SK-N-SH (cell line): ENCODE measurements around the gene GATAD2B. TPM values are rescaled to one million over a fixed set of nuclear protein-coding genes. Genes with fewer than 3 reads are reported as not detected.

Experiments
- CTCF ChIA-PET: fragments of 300-600, 350-600 bp; formaldehyde crosslinking; extraction: SDS; loops from one replicate; lab custom pipeline; 2021; lab: Yijun Ruan, JAX
- POLR2A ChIA-PET: fragments of 350-600 bp; sonication (Branson Sonifier 250); formaldehyde crosslinking; extraction: SDS; loops from one replicate; lab custom pipeline; 2020; ENCODE audit warnings: antibody characterized with exemption, inconsistent platforms; lab: Yijun Ruan, JAX
- DNase-seq: peaks from one replicate; pipeline ENCODE4 v3.0.0; 2012
- H2AFZ ChIP-seq: fragments of 200-600 bp; sonication (generic); 2 replicates; pipeline ENCODE4 v1.8.1; 2016; ENCODE audit warnings: antibody characterized with exemption, mild to moderate bottlenecking, low read depth
- H3F3A ChIP-seq: fragments of 200-600 bp; sonication (generic); replicated peaks from 2 replicates; pipeline ENCODE3; 2016; ENCODE audit warnings: antibody characterized with exemption, mild to moderate bottlenecking; ENCODE audit not compliant: insufficient read depth
- H3K27ac ChIP-seq, 2 experiments: fragments of 200-500 bp in 1 of 2; fragments of 200-600 bp in 1 of 2; sonication (Bioruptor generic) in 1 of 2; sonication (generic), shearing (Covaris generic) in 1 of 2; 2 replicates each; pipeline versions ENCODE4 v1.5.1 to v1.6.1; 2014 to 2016; ENCODE audit warnings: low read depth in 2 of 2, inconsistent platforms in 1 of 2, low read length in 1 of 2, mild to moderate bottlenecking in 1 of 2, mixed read lengths in 1 of 2
- H3K27me3 ChIP-seq: fragments of 200-600 bp; sonication (generic), shearing (Covaris generic); 2 replicates; pipeline ENCODE4 v1.6.1; 2016; ENCODE audit warnings: mixed run types; ENCODE audit not compliant: insufficient read depth
- H3K36me3 ChIP-seq, 2 experiments: fragments of 200-500 bp in 1 of 2; fragments of 200-600 bp in 1 of 2; sonication (Bioruptor generic) in 1 of 2; sonication (generic) in 1 of 2; replicated peaks in 1 of 2; 2 replicates each; pipeline versions ENCODE3 to v1.5.1; 2014 to 2016; ENCODE audit warnings: low read length in 1 of 2, mild to moderate bottlenecking in 1 of 2; ENCODE audit not compliant: insufficient read depth in 2 of 2, control insufficient read depth in 1 of 2
- H3K4me1 ChIP-seq, 2 experiments: fragments of 200-500 bp in 1 of 2; fragments of 200-600 bp in 1 of 2; sonication (Bioruptor generic) in 1 of 2; sonication (generic), shearing (Covaris generic) in 1 of 2; 2 replicates each; pipeline versions ENCODE4 v1.5.1 to v1.6.1; 2014 to 2016; ENCODE audit warnings: low read depth in 1 of 2, low read length in 1 of 2, mixed run types in 1 of 2; ENCODE audit not compliant: insufficient read depth in 2 of 2, control insufficient read depth in 1 of 2
- H3K4me2 ChIP-seq: fragments of 200-600 bp; sonication (generic), shearing (Covaris generic); 2 replicates; pipeline ENCODE4 v1.6.1; 2017; ENCODE audit warnings: mixed run types
- H3K4me3 ChIP-seq, 2 experiments: fragments of 200-500 bp in 1 of 2; fragments of 200-600 bp in 1 of 2; sonication (Bioruptor generic) in 1 of 2; sonication (generic), shearing (Covaris generic) in 1 of 2; 2 replicates each; pipeline versions ENCODE4 v1.5.1 to v1.8.1; 2014 to 2016; ENCODE audit warnings: low read depth in 2 of 2, inconsistent platforms in 1 of 2, low read length in 1 of 2, mild to moderate bottlenecking in 1 of 2, mixed read lengths in 1 of 2, moderate library complexity in 1 of 2
- H3K79me2 ChIP-seq: fragments of 200-600 bp; sonication (generic); 2 replicates; pipeline ENCODE4 v1.8.1; 2017; ENCODE audit warnings: mild to moderate bottlenecking; ENCODE audit not compliant: insufficient read depth
- H3K9ac ChIP-seq: fragments of 200-600 bp; sonication (generic); 2 replicates; pipeline ENCODE4 v1.6.1; 2017; ENCODE audit warnings: mixed run types
- H3K9me2 ChIP-seq: fragments of 200-600 bp; sonication (generic); 2 replicates; pipeline ENCODE4 v1.6.1; 2017; ENCODE audit warnings: mixed run types
- H3K9me3 ChIP-seq: fragments of 200-600 bp; sonication (generic); 2 replicates; pipeline ENCODE4 v1.6.1; 2017; ENCODE audit warnings: mixed run types, mild to moderate bottlenecking, moderate library complexity
- H4K20me1 ChIP-seq: fragments of 200-600 bp; sonication (generic); 2 replicates; pipeline ENCODE4 v1.6.1; 2017; ENCODE audit warnings: mild to moderate bottlenecking, mixed run types; ENCODE audit not compliant: insufficient read depth
- ELF1 ChIP-seq: IDR thresholded peaks from 2 replicates; pipeline ENCODE4 v1.4.0; 2012
- FOXM1 ChIP-seq: IDR thresholded peaks from 2 replicates; pipeline ENCODE4 v1.4.0; 2012; ENCODE audit warnings: low read depth, mild to moderate bottlenecking
- MAX ChIP-seq: IDR thresholded peaks from 2 replicates; pipeline ENCODE4 v1.4.0; 2012; ENCODE audit warnings: low read depth
- MXI1 ChIP-seq: IDR thresholded peaks from 2 replicates; pipeline ENCODE4 v1.6.1; 2012; ENCODE audit warnings: mild to moderate bottlenecking, low read depth, low read length, improper control_type of control experiment
- PBX3 ChIP-seq: IDR thresholded peaks from 2 replicates; pipeline ENCODE4; 2012
- POLR2AphosphoS5 ChIP-seq: IDR thresholded peaks from 2 replicates; pipeline ENCODE4 v1.6.1; 2012; ENCODE audit warnings: low read depth, low read length
- RAD21 ChIP-seq: IDR thresholded peaks from 2 replicates; pipeline ENCODE4 v1.6.1; 2012; ENCODE audit warnings: mild to moderate bottlenecking, low read length
- REST ChIP-seq: IDR thresholded peaks from 2 replicates; pipeline ENCODE4 v1.6.1; 2012; ENCODE audit warnings: mild to moderate bottlenecking, low read depth, low read length, moderate library complexity
- RXRA ChIP-seq: IDR thresholded peaks from 2 replicates; pipeline ENCODE4 v1.4.0; 2012; ENCODE audit warnings: low read depth, mild to moderate bottlenecking, borderline replicate concordance
- SIN3A ChIP-seq: IDR thresholded peaks from 2 replicates; pipeline ENCODE4 v1.6.1; 2012; ENCODE audit warnings: low read depth, mild to moderate bottlenecking, low read length, moderate library complexity, borderline replicate concordance
- SMC3 ChIP-seq: IDR thresholded peaks from 2 replicates; pipeline ENCODE4 v1.6.1; 2012; ENCODE audit warnings: low read depth, low read length, improper control_type of control experiment
- USF1 ChIP-seq: IDR thresholded peaks from 2 replicates; pipeline ENCODE4 v1.4.0; 2012; ENCODE audit warnings: low read depth, borderline replicate concordance
- ZBTB33 ChIP-seq: IDR thresholded peaks from 2 replicates; pipeline ENCODE4 v1.4.0; 2012; ENCODE audit warnings: low read depth, borderline replicate concordance
- WGBS: methylation state at CpG from one replicate; pipeline ENCODE4 v1.1.6; 2017; ENCODE audit warnings: low lambda C conversion rate; 5-methylcytosine and 5-hydroxymethylcytosine counted together
- polyA plus RNA-seq, 3 experiments: library from polyadenylated mRNA; depleted of rRNA; stranded (reverse); fragments of >200 nt; gene quantifications; 2 replicates each; pipeline ENCODE4 v1.2.3, GENCODE V29; 2012

Gene GATAD2B
- polyA plus RNA-seq, 1 of the 3 experiments (the other 2 are of a cell fraction), result 2.8 TPM

DNA sequence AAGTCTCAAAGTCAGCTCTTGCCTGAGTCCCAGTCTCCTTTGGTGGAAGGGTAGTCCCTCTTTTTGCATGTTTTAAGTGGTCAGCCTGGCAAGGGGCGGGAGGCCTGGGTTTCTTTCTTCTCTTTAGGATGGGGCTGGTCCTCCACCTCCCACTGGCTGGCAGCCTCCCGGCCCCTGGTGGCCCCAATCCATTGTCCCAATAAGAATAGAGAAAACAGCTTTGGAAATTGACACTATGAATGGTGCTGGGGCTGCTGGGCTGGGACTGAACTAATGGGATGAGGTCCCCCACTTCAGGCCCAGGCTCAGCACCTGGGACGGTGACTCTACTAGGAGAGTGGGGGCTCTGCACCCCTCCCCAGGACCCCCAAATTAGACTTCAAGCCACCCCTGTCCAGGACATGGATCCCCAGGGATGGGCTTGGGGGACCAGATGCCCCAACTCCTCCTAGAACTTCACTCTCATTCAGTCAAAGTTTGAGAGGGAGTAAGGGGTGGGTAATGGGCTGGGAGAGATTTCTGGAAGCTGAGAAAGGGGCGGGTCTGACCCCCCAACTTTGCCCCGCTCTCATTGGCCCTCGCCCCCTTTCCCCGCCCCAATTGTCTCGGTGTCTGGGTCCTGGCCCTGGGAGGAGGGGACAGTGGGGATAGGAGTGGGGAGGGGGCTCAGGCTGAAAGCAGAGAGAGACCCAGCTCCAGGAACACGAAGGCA lies 129.4 kb downstream of the GATAD2B start:
- POLR2A ChIA-PET, result interaction anchor here (1.3 kb wide), 1 partner anchor 197 kb away, joined by 3 read pairs; the partner anchor contains the start of gene RPS27
- H4K20me1 ChIP-seq, result no peaks in the 10 kb centered on the region
- H3K36me3 ChIP-seq, result no peaks in the 10 kb centered on the region
- no peak for TF ChIP-seq RXRA
- TF ChIP-seq USF1, result no peak
- TF ChIP-seq FOXM1, result no peak
- no peak for TF ChIP-seq ELF1
- TF ChIP-seq MAX, result no peak
- no peak for TF ChIP-seq SIN3A
- no peak for TF ChIP-seq RAD21
- TF ChIP-seq SMC3, result no peak
- TF ChIP-seq PBX3, result no peak
- TF ChIP-seq ZBTB33, result no peak
- TF ChIP-seq REST, result no peak
- TF ChIP-seq MXI1, result no peak
- TF ChIP-seq POLR2AphosphoS5, result no peak
- TF ChIP-seq, all 33 proteins: peak for 0
- no peaks in the 10 kb centered on the region for H3K27me3 ChIP-seq
- no peaks in the 10 kb centered on the region for H3K9me2 ChIP-seq
- no peak overlapping the region for H3K4me3 ChIP-seq
- H3K79me2 ChIP-seq, result no peaks in the 10 kb centered on the region
- CTCF ChIA-PET, result interaction anchor here (1.2 to 5.1 kb wide), 4 partner anchors 10 to 194 kb away, joined by 3 to 22 read pairs (median 5); partner anchors contain the start of genes CREB3L4, DENND4B and RAB13
- no peak overlapping the region for H3K4me2 ChIP-seq
- WGBS, result 53% methylated on average over 9 of the region's 9 CpGs
- H3K9ac ChIP-seq, result no peak overlapping the region
- no peaks in the 10 kb centered on the region; a peak in 1 of 4 replicates for H3K4me1 ChIP-seq
- no peak overlapping the region for H3K27ac ChIP-seq
- DNase-seq, result no peak
- H2AFZ ChIP-seq, result no peak overlapping the region
- no peaks in the 10 kb centered on the region for H3K9me3 ChIP-seq
- no peaks in the 10 kb centered on the region for H3F3A ChIP-seq
